ENCODE data around the gene LGALS1.
A peak's percentile ranks its signal among the peaks of the same experiment; 100 is the strongest.

LGALS1 gene

DNA sequence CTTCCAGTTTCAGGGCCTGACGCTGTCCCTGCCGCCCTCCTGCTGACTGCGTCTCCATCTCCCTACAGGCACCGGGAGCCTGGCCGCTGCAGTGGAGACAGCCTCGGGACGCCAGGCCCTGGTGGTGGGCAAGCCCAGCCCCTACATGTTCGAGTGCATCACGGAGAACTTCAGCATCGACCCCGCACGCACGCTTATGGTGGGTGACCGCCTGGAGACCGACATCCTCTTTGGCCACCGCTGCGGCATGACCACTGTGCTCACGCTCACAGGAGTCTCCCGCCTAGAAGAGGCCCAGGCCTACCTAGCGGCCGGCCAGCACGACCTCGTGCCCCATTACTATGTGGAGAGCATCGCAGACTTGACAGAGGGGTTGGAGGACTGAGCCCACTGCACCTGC is 9.9 kb upstream of the LGALS1 start:
- no peak overlapping the region for H3K4me3 ChIP-seq (ENCODE audit: low read depth, low read length)
- TF ChIP-seq CTCF (IDR thresholded peaks at IDR 0.05; ENCODE audit: low read depth, low read length), result no peak

- no peak overlapping the region for H3K4me3 ChIP-seq (ENCODE audit: low read depth, low read length)
- no peak for TF ChIP-seq CTCF (IDR thresholded peaks at IDR 0.05; ENCODE audit: low read depth, low read length)
Observed at GRCh38 chr22:37669586-37669985, 5.8 kb upstream of the LGALS1 start.

DNA sequence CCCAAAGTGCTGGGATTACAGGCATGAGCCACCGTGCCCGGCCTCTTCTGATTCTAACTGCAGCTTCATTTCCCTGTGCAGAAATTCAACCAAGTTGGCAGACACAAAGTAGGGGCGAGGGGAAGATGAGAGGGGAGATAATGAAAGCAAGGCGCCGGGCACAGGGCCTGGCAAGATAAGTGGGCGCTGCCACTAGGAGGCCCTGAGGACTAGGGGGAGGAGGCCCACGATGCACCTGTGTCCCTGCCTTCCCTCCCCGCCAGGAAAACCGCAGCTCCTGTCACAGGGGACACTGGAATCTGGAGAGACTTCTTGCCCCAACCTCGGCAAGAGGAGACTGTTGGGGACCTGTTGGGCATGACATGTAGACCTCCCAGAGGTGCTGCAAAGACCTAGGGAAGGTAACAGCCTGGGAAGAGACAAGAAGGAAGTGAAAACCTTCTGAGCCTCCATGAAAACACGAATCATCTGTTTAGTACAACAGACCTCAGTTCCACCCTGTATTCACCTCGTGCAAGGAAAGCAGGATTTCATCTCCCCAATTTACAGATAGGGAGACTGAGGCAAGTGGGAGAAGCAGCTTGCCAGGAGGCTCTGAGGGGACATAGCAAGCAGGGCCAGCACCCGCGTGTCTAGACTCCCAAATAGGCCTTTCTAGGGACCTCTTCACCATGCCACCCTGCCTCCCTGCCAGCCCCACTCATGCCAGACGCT is 3.1 kb upstream of the LGALS1 start:
- no peak overlapping the region for H3K4me3 ChIP-seq (ENCODE audit: low read depth, low read length)
- no peak for TF ChIP-seq CTCF (IDR thresholded peaks at IDR 0.05; ENCODE audit: low read depth, low read length)

DNA sequence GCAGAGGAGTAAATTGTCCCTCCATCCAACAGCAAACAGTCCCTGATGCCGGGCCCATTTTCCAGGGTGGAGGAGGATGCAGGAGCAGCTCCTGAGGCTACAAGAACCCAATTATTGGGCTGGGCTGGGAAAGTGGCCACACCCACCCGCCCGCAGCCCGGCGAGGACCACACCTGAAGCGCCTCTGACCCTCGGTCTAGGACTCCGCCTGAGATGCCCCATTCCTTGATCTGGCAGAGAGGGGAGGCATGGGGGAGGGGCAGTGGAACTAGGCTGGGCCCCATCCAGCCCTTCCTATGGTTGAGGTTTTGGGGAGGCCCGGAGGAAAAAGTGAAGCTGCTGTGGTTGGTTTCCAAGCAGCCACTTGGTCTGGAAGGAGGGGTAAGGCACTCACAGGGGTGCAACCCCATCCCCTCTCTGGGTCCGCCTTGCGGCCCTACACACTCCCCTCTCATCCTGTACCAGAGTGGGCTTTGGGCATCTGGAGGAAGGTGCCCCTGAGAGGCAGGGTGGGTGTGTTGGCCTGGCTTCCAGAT is 2.4 kb upstream of the LGALS1 start:
- no peak for TF ChIP-seq CTCF (IDR thresholded peaks at IDR 0.05; ENCODE audit: low read depth, low read length)
- no peak overlapping the region for H3K4me3 ChIP-seq (ENCODE audit: low read depth, low read length)

DNA sequence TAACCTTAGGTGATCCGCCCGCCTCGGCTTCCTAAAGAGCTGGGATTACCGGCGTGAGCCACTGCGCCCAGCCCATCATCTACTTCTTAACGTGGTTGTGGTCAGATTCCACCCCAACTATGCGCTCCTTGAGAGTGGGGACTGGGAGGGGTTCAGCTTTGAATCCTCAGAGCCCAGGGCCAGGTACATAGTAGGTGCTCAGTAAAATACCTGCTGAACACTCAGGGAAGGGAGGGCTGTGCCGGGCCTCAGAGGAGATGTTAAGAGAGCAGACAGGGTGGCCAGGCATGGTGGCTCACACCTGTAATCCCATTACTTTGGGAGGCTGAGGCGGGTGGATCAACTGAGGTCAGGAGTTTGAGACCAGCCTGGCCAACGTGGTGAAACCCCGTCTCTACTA is 1.2 kb upstream of the LGALS1 start:
- H3K4me3 ChIP-seq (ENCODE audit: low read depth, low read length), result no peak overlapping the region
- TF ChIP-seq CTCF (IDR thresholded peaks at IDR 0.05; ENCODE audit: low read depth, low read length), result no peak

DNA sequence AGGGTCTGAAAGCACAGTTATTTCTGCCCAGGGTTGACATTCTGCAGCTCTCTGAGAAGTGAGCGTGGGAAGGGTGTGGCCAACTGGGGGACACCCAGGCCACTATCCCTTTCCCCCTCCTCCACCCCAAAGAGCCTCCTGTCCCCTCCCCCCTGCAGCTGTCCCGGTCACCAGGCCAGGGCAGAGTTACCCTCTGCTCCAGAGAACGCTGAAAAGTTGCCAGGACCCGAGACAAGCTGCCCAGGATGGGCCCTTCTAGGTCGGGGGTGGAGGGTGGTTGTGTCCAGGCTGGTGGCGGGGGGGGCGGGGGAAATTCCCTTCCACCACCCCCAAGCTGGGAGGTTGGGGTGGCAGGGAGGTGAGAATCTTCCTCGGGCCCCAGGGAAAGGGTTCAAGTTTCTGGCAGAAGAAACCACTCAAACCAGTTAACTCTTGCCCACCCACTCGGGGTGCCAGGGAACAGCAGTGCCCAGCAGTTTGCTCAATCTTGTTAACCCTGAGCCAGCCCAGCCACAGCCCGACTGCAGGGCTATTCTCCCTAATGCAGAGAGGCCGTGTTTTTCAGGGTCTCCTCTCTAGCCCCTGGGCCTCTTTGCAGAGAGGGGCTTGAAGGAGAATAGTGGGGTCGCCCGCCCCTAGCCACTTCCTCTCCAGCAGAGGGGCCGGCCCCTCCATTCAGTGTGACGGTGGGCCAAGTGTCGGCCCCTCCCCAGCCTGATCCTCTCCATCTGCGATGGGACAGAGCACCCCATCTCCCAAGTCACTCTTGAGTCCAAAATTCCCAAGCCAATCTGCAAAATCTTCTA is 697 bp downstream of the LGALS1 start:
- H3K4me3 ChIP-seq (ENCODE audit: low read depth, low read length), result peak overlapping the region; percentile 99
- no peak for TF ChIP-seq CTCF (IDR thresholded peaks at IDR 0.05; ENCODE audit: low read depth, low read length)

Measured in WI38 (cell line).